Kidney capillary endothelial cell (primary cell): Measurements from ENCODE around the gene ANKS1A.

Experiments
- DNase-seq: peaks from one replicate; pipeline ENCODE4 v3.0.0-alpha.2; 2018; ENCODE audit warnings: low spot score

The ANKS1A gene

GRCh38 chr6:35043381-35044130, 154.5 kb downstream of the ANKS1A start:
- no peak for DNase-seq

DNA sequence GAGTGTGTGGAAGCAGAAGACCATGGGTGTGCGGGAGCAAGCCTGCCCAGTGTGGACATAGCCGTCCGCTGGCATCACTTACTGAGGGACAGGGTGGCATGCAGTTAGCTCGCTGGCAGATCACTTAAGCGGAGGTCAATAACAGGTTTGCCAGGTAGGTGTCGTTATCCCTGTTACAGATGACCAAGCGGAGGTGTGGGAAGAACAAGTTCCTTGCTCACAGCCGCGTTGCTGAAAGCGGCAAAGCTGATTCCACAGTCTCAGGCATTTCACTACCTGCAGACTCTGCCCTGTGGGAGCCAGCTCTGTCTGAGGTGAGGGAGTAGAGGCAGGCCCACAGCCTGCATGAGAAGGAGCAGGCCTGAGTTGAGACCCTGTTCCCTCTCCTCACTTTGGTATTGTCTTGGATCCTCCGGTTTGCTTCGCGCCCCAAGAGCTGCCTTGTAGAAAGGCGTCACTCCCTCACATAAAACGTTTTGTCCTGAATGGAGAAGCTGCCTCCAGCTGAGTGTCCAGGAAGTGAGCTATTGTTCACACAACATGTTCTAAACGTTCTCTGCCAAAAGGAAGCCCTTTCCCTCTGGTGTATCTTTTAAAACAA, 155.2 kb downstream of the ANKS1A start:
- DNase-seq = no peak

DNA sequence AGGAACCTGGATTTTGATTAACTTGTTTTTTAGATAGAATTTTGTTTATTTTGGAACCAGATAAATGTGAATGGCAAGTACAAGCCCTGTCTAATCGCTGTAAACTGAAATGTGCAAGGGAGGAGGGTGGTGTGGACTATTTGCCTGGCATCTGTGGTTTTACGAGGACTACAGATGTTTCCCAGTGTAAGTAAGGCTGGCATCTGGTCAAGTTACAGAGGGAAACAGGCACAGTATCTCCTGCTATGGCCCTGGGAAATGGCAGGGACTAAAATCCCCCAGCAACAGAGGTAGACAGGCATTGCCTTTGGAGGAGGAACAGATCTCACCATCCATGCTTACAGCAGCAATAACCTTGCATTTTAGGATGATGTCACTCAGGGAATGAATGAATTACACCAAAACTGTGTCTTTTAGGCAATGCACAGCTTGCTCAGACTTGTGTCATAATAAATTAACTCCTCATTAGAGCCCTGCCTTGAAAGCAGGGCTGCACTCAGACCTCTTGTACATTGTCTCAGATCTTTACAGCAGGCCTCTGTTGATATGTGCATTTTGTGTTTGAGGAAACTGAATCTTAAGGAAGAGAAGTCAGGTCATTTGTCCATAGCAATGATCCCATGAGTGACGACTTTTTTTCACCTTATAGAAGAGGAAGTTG, 155.8 kb downstream of the ANKS1A start:
- DNase-seq = peak; percentile 72

- DNase-seq = no peak
Observed at GRCh38 chr6:35046103-35046502, 157.0 kb downstream of the ANKS1A start.

- no peak for DNase-seq
Observed at GRCh38 chr6:35046862-35047261, 157.8 kb downstream of the ANKS1A start.

DNA sequence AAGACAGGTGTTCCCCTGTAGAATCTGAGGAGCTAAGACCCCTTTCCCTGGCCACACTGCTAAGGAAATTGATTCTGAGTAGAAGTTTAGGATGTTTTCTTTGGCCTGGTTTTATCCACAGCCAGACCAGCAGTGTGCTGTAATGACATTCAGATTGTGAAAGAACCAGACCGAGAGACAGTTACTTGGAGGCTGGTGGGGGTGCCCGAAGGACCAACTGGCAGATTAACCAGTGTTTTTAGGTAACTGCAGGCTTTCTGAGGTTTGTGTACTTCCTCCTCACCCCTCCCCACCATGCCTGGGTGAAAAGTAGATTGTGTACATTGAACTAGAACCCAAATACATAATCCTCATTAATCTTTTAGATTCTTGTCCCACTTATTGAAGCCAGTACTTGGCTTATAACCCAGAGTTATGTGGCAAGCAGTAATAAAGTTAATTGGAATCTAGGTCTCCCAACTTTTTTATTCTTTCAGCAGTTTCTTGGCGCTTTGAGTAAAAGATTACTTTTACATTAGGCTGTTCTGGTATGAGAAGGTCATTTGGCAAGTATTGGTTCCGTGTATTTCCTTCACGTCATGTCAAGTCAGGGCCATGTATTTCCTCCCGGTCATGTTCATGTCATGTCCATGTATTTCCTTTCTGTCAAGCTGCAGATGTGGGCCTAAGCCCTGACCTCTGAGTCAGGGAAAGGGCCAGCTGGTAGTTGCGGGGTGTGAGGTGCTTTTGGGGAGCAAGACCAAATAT, 158.4 kb downstream of the ANKS1A start:
- DNase-seq = peak; percentile 32

DNA sequence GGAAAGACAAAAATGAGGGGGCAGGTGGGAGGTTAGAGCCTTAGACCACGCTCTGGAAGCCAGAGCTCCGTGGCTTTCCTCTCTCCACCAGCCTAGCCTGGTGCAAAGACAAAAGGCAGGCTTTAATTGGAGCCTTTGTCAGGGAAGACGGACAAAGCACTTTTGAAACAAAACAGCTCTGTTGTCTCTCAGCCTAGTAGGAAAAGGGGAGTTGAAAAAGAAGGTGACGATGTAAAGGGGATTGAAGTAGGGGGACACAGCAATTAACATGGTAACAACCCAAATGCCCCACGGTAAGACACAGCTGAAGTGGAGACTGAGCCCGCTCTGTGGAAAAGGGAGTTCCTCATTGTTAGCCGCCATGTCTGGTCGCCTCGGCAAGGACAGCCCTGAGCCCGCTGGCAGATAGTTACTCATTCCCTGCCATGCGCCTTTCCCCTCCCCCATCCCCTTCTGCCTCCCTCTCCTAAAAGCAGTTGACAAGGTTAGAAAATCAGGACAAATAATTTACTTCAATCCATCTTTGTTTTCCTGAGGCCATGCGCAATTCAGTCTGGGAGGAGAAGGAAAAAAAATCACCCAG, 159.1 kb downstream of the ANKS1A start:
- DNase-seq = no peak

- DNase-seq = no peak
Observed at GRCh38 chr6:35048631-35049083, 159.6 kb downstream of the ANKS1A start.

DNA sequence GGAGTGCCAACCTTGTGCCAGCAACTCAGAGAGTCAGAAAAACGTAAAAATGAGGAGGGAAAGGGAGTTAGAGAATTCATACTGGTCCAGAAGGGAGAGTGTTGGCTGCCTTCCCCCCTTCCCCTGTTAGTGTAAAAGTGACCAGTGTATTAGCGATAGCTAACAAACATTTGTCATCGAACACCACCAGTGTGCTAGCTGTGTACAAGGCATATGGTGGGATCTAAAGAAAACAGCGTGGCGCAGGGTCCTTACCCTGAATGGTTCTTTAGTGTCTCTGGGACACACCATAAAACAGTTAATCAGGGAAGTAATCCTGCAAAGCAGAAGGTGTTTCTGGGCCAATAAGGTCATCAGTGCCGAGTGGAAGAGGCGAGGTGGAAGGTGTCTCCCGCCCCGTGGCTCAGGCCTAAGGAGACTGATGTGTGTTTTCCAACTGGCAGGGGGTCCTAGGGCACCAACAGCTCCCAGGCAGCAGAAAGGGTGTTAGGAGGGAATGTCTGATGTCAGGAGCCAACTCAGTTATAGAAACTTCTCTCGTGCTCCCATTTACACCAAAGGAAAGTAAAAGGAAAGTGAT, 160.2 kb downstream of the ANKS1A start:
- no peak for DNase-seq

- no peak for DNase-seq
Observed at GRCh38 chr6:35049900-35050756, 161.1 kb downstream of the ANKS1A start.

- no peak for DNase-seq
Observed at GRCh38 chr6:35050757-35051330, 161.8 kb downstream of the ANKS1A start.

DNA sequence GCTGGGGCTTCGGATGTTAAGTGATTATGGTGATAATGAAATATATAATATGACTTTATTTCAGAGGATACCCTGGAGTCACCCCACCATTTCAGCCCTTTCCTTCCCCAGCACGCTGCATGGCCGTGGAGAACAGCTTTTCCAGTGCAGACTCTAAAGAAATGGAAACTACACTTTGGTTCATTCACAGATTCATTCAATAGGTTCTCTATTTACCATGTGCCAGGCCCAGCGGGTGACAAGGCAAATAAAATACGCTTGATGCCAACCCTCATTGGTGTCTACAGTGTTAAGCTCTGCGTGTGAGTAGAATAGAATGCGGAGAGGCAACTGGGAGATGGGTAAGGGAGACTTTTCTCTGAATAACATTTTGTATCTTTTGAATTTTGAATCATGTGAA, 162.3 kb downstream of the ANKS1A start:
- no peak for DNase-seq

GRCh38 chr6:35051997-35052583, 163.0 kb downstream of the ANKS1A start:
- DNase-seq = no peak

DNA sequence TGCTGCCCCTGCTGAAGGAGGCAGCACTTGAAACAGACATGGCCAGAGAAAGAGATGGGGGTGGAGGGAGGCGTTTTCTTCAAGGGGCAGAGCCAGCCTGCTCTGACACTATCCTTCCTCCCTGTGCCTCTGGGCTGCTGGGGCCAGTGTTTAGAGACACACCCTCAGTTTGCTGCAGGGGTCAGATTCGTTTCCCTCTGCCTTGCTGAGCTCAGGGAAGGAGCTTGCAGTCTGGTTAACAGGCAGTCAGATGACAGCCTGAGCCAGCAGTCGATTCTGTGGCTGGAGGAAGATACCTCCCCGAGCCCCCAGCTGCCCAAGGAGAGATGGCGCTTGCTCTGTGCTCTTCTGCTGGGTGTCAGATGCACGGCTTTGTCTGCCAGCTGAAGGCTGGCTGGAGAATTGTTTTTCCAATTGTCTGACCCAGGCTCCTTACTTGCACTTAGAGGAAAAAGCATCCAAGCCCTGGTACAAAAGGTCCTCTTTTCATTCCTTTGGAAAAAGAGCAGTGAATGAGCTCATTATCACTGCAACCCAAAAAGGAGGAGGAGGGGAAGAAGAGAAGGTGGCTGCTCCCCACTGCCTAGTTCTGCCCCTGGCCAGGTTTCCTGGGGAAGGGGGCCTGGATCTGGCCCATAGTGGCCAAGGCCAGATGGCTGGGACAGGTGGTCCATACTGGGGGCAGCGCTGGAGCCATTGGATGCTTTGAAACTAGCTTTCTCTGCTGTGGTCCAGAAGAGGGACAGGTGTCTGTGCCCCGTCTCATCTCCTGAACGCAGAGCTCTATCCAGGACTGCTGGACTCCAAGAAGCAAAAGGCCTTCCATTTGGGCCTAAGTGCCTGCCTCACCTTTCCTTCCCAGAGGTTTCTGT, 163.9 kb downstream of the ANKS1A start:
- no peak for DNase-seq

DNA sequence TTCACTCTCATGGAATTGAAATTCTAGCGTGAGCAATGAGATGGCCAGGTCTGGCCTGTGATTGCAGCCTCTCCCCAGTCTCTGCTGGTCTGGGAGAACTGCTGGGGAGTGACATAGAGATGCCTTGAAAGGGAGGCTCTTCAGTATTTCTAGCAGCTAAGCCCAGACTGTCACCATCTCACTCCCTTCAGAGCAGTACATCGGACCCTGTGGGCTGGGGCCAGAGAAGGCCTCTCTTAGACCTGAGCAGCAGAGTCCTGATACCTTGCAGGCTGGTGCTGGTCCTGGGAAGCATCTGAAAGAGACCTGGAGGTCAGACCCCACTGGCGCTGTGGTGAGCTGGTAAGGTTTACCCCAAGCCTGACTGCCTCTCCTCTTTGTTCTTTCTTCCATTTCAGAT, 164.6 kb downstream of the ANKS1A start:
- no peak for DNase-seq

DNA sequence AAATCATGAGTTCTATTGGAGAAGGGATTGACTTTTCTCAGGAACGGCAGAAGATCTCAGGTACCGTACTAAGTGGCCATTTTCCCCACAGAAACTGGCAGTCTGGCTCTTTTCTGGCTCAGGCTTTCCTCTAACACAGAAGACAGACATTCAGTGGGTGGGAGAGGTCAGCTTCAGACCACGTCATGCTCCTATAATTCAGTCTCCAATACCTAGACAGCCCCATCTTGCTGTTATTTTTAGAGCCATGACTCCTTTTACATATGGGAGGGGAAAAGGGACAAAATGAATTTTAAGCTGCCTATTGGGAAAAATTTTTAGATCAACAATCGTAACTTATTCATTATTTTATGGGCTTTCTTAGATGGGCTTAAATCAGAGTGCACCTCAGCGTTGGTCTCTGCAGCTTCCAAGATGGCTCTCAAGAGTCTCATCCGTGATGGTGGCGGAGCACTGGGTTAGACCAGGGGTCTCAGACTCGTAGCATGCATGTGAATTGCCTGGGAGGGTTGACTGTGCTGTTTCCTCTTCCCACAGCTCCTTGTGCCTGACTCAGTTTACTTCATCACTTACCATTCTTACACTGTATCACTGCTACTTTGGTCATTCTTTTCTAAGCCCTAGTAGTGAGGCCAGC, 165.2 kb downstream of the ANKS1A start:
- no peak for DNase-seq

DNA sequence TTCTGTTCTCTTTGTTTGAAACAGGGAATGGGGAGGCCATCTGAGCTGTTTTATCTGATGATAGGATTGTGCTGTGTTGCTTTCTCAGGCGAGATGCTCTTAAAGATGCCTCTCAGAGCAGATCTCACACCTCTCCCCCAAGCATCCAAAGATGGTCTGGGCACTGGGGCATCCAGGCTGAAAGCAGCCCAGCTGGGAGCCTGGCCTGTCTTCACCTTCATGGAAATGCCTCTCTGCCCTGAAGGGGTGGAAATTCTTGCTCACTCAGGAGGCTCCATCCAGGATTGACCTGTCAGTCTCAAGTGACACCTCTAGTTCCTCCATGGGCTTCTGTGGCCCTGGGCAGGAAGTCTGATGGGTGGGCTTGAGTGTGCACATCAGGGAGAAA, 165.7 kb downstream of the ANKS1A start:
- DNase-seq = no peak

DNA sequence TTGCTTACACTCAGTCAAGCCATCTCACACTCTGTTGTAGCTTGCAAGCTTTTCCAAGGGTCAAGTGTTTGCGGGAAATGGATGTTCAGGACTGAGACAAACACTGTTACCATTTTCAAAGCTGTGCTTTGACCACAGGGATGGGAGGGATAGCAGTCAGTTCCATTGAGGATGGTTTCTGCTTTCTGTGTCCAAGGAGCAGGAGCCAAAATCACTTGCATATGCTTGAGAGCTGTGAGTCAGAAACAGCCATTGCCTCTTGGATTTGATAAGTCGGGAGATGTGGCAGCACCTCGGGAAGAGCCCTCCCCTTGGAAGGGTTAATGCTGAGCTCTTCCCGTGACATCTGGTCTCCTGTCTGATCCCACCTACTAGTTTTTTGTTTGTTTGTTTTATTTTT, 166.8 kb downstream of the ANKS1A start:
- no peak for DNase-seq

- no peak for DNase-seq
Observed at GRCh38 chr6:35056952-35057351, 167.9 kb downstream of the ANKS1A start.
